H1 (cell line): ENCODE measurements around the gene PDE4D. TPM values are rescaled to one million over a fixed set of nuclear protein-coding genes. Genes with fewer than 3 reads are reported as not detected.

Experiments
- CHD1 ChIP-seq: IDR thresholded peaks from 2 replicates; pipeline ENCODE4 v1.6.1; 2012; ENCODE audit warnings: low read depth, low read length, improper control_type of control experiment
- POLR2AphosphoS5 ChIP-seq: IDR thresholded peaks from 2 replicates; pipeline ENCODE4 v1.6.1; 2011; ENCODE audit warnings: low read depth, low read length
- polyA plus RNA-seq, 7 experiments: library from polyadenylated mRNA; depleted of rRNA in 3 of 7; stranded (reverse) in 5 of 7; unstranded in 2 of 7; fragments of >200 nt in 5 of 7; fragments of 200-250 nt in 2 of 7; gene quantifications; 1 replicate in 5 of 7; 2 replicates in 1 of 7; 4 replicates in 1 of 7; pipeline versions ENCODE4 v1.2.1 to v1.2.3, GENCODE V29; 2011 to 2013; ENCODE audit warnings: missing spikeins in 2 of 7, mixed read lengths in 2 of 7
- total RNA-seq: library from RNA; stranded (reverse); fragmentation: NEBNext Ultra II Directional; extraction: Animal tissue kit (Norgen Biotek cat#: 25700); gene quantifications from 2 replicates; pipeline ENCODE4 v1.2.1, GENCODE V29; 2021

Gene PDE4D
- total and polyA plus RNA-seq, 2 of the 8 experiments (the other 6 are each of a cell fraction or from before 2014, with no cell fraction given): 2.3 to 3.7 TPM

DNA sequence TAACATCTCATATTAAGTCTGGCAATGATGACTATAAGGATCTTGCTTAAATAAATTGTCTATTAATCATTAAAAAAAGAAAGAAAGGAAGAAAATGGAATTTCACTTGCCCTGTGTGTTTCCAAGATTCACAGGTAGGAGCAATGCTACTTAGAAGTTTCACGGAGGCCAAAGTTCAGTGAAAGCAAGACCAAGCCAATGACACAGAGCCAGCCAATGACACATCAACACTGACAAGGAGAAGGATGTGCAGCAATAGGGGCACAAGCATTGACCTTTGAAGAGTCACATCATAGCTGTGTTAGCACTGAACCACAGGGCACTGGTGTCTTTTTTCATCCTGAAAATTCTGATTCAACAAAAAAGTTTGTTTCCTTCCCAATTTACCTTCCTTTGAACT, 364.3 kb downstream of the PDE4D start (continued):
- TF ChIP-seq POLR2AphosphoS5: no peak
- TF ChIP-seq CHD1: no peak
- TF ChIP-seq, all 59 proteins: peak for 0
